Measurements from ENCODE around the gene MAPKAP1.

- no peak for TF ChIP-seq POLR2A (IDR thresholded peaks at IDR 0.05)
- no peak for TF ChIP-seq CTCF (IDR thresholded peaks at IDR 0.05)
Observed at GRCh38 chr9:125517577-125517976, 189.4 kb downstream of the MAPKAP1 start.
